HepG2 (cell line): ENCODE measurements around the gene C20orf96. TPM values are rescaled to one million over a fixed set of nuclear protein-coding genes. Genes with fewer than 3 reads are reported as not detected.
A peak's percentile ranks its signal among the peaks of the same experiment; 100 is the strongest.

ENCODE experiments used
- ASH2L ChIP-seq: fragments of 300-600, 200-600 bp; sonication (generic); IDR thresholded peaks from 2 replicates; pipeline ENCODE4 v1.7.0; 2017; ENCODE audit warnings: low read depth, mild to moderate bottlenecking, moderate library complexity, mixed read lengths, low read length; ENCODE audit not compliant: insufficient read length
- IRF2 ChIP-seq: IDR thresholded peaks from 2 replicates; pipeline ENCODE4 v1.6.1; 2018; ENCODE audit warnings: missing genetic modification reagents, missing compliant biosample characterization
- KDM3A ChIP-seq: IDR thresholded peaks from 2 replicates; pipeline ENCODE4 v1.6.1; 2018; ENCODE audit warnings: low read depth, missing compliant biosample characterization
- NFYB ChIP-seq: sonication (generic); formaldehyde crosslinking; IDR thresholded peaks from 2 replicates; pipeline ENCODE4 v1.4.0; 2020; ENCODE audit warnings: missing genetic modification reagents
- RAD21 ChIP-seq: fragments of 450-650 bp; formaldehyde crosslinking; IDR thresholded peaks from 2 replicates; pipeline ENCODE4 v1.5.0; 2020; ENCODE audit warnings: mild to moderate bottlenecking
- RARG ChIP-seq: sonication (generic); formaldehyde crosslinking; IDR thresholded peaks from 2 replicates; pipeline ENCODE4 v1.4.0; 2020; ENCODE audit warnings: low read depth, mild to moderate bottlenecking, missing genetic modification reagents
- RCOR2 ChIP-seq: IDR thresholded peaks from 2 replicates; pipeline ENCODE4 v1.6.1; 2016; ENCODE audit warnings: missing biosample characterization, missing genetic modification reagents
- RXRA ChIP-seq: sonication (generic); formaldehyde crosslinking; IDR thresholded peaks from 2 replicates; pipeline ENCODE4 v1.5.1; 2020; ENCODE audit warnings: missing genetic modification reagents
- SMARCE1 ChIP-seq: fragments of 450-650 bp; IDR thresholded peaks from 2 replicates; pipeline ENCODE4 v1.6.1; 2017; ENCODE audit warnings: borderline replicate concordance
- ZBTB38 ChIP-seq: sonication (generic); formaldehyde crosslinking; IDR thresholded peaks from 2 replicates; pipeline ENCODE4 v1.5.1; 2020; ENCODE audit warnings: mild to moderate bottlenecking, missing genetic modification reagents
- ZBTB7B ChIP-seq: sonication (generic); formaldehyde crosslinking; IDR thresholded peaks from 2 replicates; pipeline ENCODE4 v1.4.0; 2020; ENCODE audit warnings: missing genetic modification reagents
- ZFP41 ChIP-seq: sonication (generic); formaldehyde crosslinking; IDR thresholded peaks from 2 replicates; pipeline ENCODE4 v1.4.0; 2020; ENCODE audit warnings: mild to moderate bottlenecking, missing genetic modification reagents, borderline replicate concordance
- ZFP90 ChIP-seq: sonication (generic); formaldehyde crosslinking; IDR thresholded peaks from 2 replicates; pipeline ENCODE4 v1.8.0; 2022; ENCODE audit warnings: missing genetic modification reagents, mild to moderate bottlenecking, inconsistent platforms, borderline replicate concordance
- ZNF12 ChIP-seq: sonication (generic); formaldehyde crosslinking; IDR thresholded peaks from 2 replicates; pipeline ENCODE4 v1.5.0; 2020; ENCODE audit warnings: missing genetic modification reagents
- ZNF234 ChIP-seq: sonication (generic); formaldehyde crosslinking; conservative IDR thresholded peaks from 2 replicates; pipeline ENCODE4 v1.5.1; 2020; ENCODE audit warnings: mild to moderate bottlenecking, missing genetic modification reagents
- ZNF296 ChIP-seq: sonication (generic); formaldehyde crosslinking; conservative IDR thresholded peaks from 2 replicates; pipeline ENCODE4 v1.5.0; 2020; ENCODE audit warnings: mild to moderate bottlenecking, missing genetic modification reagents
- ZNF335 ChIP-seq: sonication (generic); formaldehyde crosslinking; IDR thresholded peaks from 2 replicates; pipeline ENCODE4 v1.4.0; 2020; ENCODE audit warnings: missing genetic modification reagents
- ZNF382 ChIP-seq: sonication (generic); formaldehyde crosslinking; IDR thresholded peaks from 2 replicates; pipeline ENCODE4 v1.5.0; 2020; ENCODE audit warnings: missing genetic modification reagents, mild to moderate bottlenecking, borderline replicate concordance
- ZNF562 ChIP-seq: sonication (generic); formaldehyde crosslinking; IDR thresholded peaks from 2 replicates; pipeline ENCODE4 v1.8.0; 2022; ENCODE audit warnings: missing genetic modification reagents, borderline replicate concordance
- ZNF839 ChIP-seq: sonication (generic); formaldehyde crosslinking; IDR thresholded peaks from 2 replicates; pipeline ENCODE4 v1.4.0; 2020; ENCODE audit warnings: missing genetic modification reagents, mild to moderate bottlenecking, borderline replicate concordance
- polyA plus RNA-seq, 8 experiments: library from polyadenylated mRNA; depleted of rRNA in 3 of 8; stranded (reverse) in 7 of 8; unstranded in 1 of 8; fragments of >200 nt; fragmentation: Illumina TruSeq in 4 of 8; extraction: Trizol in 4 of 8; gene quantifications; 2 replicates each; pipeline versions ENCODE4 v1.2.1 to v1.2.3, GENCODE V29; 2011 to 2016; ENCODE audit warnings: low read depth in 4 of 8, missing spikeins in 1 of 8, mixed read lengths in 1 of 8; ENCODE audit not compliant: insufficient read depth in 1 of 8
- total RNA-seq, 5 experiments: library from RNA; depleted of rRNA; stranded (reverse); fragments of >200 nt; fragmentation: Illumina TruSeq; extraction: Trizol; gene quantifications; 2 replicates each; pipeline ENCODE4 v1.2.3, GENCODE V29; 2016; ENCODE audit warnings: low read depth in 1 of 5
- TF ChIP-seq, protein P1 (sequence below): sonication (generic); formaldehyde crosslinking; IDR thresholded peaks from 2 replicates; pipeline ENCODE4 v1.8.0; 2022; ENCODE audit warnings: mild to moderate bottlenecking, missing genetic modification reagents
- TF ChIP-seq, protein P2 (sequence below): sonication (generic); formaldehyde crosslinking; IDR thresholded peaks from 2 replicates; pipeline ENCODE4 v1.5.0; 2020; ENCODE audit warnings: mild to moderate bottlenecking, missing genetic modification reagents
- TF ChIP-seq, protein P3 (sequence below): sonication (generic); formaldehyde crosslinking; IDR thresholded peaks from 2 replicates; pipeline ENCODE4 v1.4.0; 2020; ENCODE audit warnings: missing genetic modification reagents

Gene C20orf96
- total and polyA plus RNA-seq, 2 of the 13 experiments (the other 11 are each of a cell fraction or from before 2014, with no cell fraction given): 3.8 to 20.6 TPM

DNA sequence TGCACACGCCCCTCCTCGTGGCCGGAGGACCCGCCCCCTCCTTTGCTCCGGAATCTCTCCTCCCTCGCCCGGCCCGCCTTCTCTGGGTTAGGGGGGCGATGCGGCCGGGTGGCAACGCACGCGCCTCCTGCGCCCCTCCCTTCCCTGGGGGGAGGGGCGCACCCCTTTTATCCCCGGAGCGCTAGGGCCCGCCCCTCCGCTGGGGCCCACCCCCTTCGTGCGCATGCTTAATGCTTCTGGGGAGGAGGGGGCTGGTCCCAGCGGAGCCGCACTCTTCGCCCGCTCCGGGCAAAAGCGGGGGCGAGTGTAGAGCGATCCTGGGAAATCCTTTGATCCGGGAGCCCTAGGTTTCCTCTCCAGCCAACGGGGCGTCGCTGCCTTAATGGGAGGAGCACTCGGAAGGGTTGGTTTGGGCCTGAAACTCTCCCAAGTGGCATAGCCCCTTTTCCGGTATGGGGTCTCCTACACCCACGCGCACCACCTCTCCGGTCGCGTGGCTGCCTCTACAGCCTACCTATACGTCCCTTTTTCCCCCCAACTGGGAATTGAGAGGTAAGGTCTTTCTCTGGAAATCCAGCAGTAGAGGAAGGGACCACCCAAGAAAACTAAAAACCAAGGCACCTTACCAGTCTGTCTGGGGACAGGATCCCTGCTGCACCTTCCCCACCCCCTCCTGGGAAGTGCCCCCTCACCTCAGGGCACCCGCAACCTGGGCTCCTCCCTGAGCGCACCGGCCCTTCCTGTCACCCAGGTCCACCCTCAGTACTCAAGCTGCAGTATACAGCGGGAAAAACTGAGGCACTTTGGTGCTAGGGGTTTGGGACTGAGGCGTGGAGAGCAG lies 36.9 kb upstream of the C20orf96 start (continued):
- TF ChIP-seq, protein P1, sequence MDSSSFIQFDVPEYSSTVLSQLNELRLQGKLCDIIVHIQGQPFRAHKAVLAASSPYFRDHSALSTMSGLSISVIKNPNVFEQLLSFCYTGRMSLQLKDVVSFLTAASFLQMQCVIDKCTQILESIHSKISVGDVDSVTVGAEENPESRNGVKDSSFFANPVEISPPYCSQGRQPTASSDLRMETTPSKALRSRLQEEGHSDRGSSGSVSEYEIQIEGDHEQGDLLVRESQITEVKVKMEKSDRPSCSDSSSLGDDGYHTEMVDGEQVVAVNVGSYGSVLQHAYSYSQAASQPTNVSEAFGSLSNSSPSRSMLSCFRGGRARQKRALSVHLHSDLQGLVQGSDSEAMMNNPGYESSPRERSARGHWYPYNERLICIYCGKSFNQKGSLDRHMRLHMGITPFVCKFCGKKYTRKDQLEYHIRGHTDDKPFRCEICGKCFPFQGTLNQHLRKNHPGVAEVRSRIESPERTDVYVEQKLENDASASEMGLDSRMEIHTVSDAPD (CRISPR knock-in tag): no peak
- TF ChIP-seq, protein P2, sequence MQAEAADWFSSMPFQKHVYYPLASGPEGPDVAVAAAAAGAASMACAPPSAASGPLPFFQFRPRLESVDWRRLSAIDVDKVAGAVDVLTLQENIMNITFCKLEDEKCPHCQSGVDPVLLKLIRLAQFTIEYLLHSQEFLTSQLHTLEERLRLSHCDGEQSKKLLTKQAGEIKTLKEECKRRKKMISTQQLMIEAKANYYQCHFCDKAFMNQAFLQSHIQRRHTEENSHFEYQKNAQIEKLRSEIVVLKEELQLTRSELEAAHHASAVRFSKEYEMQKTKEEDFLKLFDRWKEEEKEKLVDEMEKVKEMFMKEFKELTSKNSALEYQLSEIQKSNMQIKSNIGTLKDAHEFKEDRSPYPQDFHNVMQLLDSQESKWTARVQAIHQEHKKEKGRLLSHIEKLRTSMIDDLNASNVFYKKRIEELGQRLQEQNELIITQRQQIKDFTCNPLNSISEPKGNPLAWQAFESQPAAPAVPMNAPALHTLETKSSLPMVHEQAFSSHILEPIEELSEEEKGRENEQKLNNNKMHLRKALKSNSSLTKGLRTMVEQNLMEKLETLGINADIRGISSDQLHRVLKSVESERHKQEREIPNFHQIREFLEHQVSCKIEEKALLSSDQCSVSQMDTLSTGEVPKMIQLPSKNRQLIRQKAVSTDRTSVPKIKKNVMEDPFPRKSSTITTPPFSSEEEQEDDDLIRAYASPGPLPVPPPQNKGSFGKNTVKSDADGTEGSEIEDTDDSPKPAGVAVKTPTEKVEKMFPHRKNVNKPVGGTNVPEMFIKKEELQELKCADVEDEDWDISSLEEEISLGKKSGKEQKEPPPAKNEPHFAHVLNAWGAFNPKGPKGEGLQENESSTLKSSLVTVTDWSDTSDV (CRISPR knock-in tag): no peak
- TF ChIP-seq ZFP90 (CRISPR knock-in tag): peak; percentile 19; the same call in 1 of the 2 replicates
- TF ChIP-seq ZBTB38 (CRISPR knock-in tag): peak; percentile 46; the same call in 1 of the 2 replicates
- TF ChIP-seq ZFP41 (CRISPR knock-in tag): no peak
- TF ChIP-seq RCOR2: no peak
- TF ChIP-seq RAD21: peak; percentile 48; the same call in 1 of the 2 replicates
- TF ChIP-seq ZNF234 (CRISPR knock-in tag): no peak
- TF ChIP-seq, protein P3, sequence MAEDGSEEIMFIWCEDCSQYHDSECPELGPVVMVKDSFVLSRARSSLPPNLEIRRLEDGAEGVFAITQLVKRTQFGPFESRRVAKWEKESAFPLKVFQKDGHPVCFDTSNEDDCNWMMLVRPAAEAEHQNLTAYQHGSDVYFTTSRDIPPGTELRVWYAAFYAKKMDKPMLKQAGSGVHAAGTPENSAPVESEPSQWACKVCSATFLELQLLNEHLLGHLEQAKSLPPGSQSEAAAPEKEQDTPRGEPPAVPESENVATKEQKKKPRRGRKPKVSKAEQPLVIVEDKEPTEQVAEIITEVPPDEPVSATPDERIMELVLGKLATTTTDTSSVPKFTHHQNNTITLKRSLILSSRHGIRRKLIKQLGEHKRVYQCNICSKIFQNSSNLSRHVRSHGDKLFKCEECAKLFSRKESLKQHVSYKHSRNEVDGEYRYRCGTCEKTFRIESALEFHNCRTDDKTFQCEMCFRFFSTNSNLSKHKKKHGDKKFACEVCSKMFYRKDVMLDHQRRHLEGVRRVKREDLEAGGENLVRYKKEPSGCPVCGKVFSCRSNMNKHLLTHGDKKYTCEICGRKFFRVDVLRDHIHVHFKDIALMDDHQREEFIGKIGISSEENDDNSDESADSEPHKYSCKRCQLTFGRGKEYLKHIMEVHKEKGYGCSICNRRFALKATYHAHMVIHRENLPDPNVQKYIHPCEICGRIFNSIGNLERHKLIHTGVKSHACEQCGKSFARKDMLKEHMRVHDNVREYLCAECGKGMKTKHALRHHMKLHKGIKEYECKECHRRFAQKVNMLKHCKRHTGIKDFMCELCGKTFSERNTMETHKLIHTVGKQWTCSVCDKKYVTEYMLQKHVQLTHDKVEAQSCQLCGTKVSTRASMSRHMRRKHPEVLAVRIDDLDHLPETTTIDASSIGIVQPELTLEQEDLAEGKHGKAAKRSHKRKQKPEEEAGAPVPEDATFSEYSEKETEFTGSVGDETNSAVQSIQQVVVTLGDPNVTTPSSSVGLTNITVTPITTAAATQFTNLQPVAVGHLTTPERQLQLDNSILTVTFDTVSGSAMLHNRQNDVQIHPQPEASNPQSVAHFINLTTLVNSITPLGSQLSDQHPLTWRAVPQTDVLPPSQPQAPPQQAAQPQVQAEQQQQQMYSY: 0 out of 2 replicates have a peak, but pooled peaks have one; percentile 46
- TF ChIP-seq ZNF296 (CRISPR knock-in tag): no peak; the same call in 1 of the 2 replicates
- no peak for TF ChIP-seq SMARCE1
- peak; percentile 23; the same call in 1 of the 2 replicates for TF ChIP-seq RXRA (CRISPR knock-in tag)
- TF ChIP-seq ZNF839 (CRISPR knock-in tag): peak; percentile 64; the same call in 1 of the 2 replicates
- TF ChIP-seq ASH2L: peak; percentile 87
- 0 out of 2 replicates have a peak, but pooled peaks have one; percentile 22 for TF ChIP-seq KDM3A (CRISPR knock-in tag)
- no peak for TF ChIP-seq ZNF382 (CRISPR knock-in tag)
- TF ChIP-seq IRF2 (CRISPR knock-in tag): no peak; the same call in 1 of the 2 replicates
- no peak; the same call in 1 of the 2 replicates for TF ChIP-seq NFYB (CRISPR knock-in tag)
- TF ChIP-seq RARG (CRISPR knock-in tag): no peak
- no peak; the same call in none of the 2 replicates for TF ChIP-seq ZNF335
- no peak for TF ChIP-seq ZNF562 (CRISPR knock-in tag)
- peak; percentile 53 for TF ChIP-seq ZBTB7B
- TF ChIP-seq ZNF12 (CRISPR knock-in tag): no peak
